RWPE1 (cell line): Measurements from ENCODE around the gene NLN.

Experiments
- CTCF ChIA-PET: fragments of 350-600 bp; sonication (Branson Sonifier 250); formaldehyde crosslinking; extraction: SDS; loops from one replicate; lab custom pipeline; 2021; lab: Yijun Ruan, JAX
- POLR2A ChIA-PET: fragments of 400-600 bp; formaldehyde crosslinking; extraction: SDS; loops from one replicate; lab custom pipeline; 2020; ENCODE audit warnings: antibody characterized with exemption; ENCODE audit not compliant: low non-redundant PET; lab: Yijun Ruan, JAX
- DNase-seq: peaks from one replicate; pipeline ENCODE4 v3.0.0; 2012; ENCODE audit warnings: low spot score
- H3K27ac ChIP-seq: fragments of 450-650 bp; 2 replicates; pipeline ENCODE4 v1.5.1; 2017
- TF ChIP-seq, protein P1 (sequence below): fragments of 450-650 bp; conservative IDR thresholded peaks from 2 replicates; pipeline ENCODE4 v1.5.1; 2017; ENCODE audit warnings: low read depth, mild to moderate bottlenecking

The NLN gene

GRCh38 chr5:65873181-65873750, 151.3 kb downstream of the NLN start:
- TF ChIP-seq, protein P1, sequence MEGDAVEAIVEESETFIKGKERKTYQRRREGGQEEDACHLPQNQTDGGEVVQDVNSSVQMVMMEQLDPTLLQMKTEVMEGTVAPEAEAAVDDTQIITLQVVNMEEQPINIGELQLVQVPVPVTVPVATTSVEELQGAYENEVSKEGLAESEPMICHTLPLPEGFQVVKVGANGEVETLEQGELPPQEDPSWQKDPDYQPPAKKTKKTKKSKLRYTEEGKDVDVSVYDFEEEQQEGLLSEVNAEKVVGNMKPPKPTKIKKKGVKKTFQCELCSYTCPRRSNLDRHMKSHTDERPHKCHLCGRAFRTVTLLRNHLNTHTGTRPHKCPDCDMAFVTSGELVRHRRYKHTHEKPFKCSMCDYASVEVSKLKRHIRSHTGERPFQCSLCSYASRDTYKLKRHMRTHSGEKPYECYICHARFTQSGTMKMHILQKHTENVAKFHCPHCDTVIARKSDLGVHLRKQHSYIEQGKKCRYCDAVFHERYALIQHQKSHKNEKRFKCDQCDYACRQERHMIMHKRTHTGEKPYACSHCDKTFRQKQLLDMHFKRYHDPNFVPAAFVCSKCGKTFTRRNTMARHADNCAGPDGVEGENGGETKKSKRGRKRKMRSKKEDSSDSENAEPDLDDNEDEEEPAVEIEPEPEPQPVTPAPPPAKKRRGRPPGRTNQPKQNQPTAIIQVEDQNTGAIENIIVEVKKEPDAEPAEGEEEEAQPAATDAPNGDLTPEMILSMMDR = no peak
- POLR2A ChIA-PET = no interaction called here
- no peak for DNase-seq
- CTCF ChIA-PET = interaction anchor here (0.7 kb wide), 1 partner anchor 1239 kb away, joined by 5 read pairs; no protein-coding TSS in a partner anchor
- no peak overlapping the region for H3K27ac ChIP-seq

DNA sequence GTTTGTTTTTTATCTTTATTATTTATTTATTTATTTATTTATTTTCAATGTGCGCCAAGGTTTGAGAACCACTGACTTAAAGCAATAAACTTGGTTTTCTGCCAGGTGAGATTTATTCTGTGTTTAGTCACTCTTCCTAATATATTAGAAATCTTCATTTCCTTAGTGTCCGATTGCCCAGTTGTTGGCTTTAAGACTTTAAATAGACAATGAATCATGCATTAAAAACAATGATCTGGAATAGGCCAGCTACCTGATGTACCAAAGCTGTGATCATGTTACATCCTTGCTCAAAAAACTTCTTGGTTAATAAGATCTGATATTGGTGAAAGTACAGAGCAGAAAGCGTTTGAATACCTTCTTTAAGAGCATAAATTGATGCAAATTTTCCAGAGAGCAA, 152.2 kb downstream of the NLN start:
- peak; percentile 76 for DNase-seq
- CTCF ChIA-PET = interaction anchor here (0.6 kb wide), 1 partner anchor 253 kb away, joined by 6 read pairs; no protein-coding TSS in a partner anchor
- TF ChIP-seq, protein P1 = no peak
- no peak overlapping the region for H3K27ac ChIP-seq
- POLR2A ChIA-PET = no interaction called here

DNA sequence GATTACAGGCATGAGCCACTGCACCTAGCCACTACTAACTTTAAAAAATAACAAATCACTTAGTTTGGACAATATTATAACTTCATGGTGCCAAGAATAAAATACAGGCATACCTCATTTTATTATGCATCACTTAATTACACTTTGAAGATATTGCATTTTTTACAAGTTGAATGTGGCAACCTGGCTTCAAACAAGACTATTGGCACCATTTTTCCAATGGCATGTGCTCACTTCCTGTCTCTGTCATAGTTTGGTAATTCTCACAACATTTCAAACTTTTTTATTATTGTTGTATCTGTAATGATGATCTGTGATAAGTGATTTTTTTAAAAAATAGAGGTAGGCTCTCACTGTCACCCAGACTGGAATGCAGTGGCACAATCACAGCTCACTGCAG, 154.5 kb downstream of the NLN start:
- TF ChIP-seq, protein P1 = no peak
- no peak for DNase-seq
- H3K27ac ChIP-seq = no peak overlapping the region
- ChIA-PET POLR2A (no interaction called here), CTCF (interaction anchor here (0.7 kb wide), 2 partner anchors 36 to 355 kb away, joined by 3 read pairs; no protein-coding TSS in a partner anchor)

GRCh38 chr5:65876970-65877369, 155.0 kb downstream of the NLN start:
- ChIA-PET POLR2A (no interaction called here), CTCF (interaction anchor here (0.7 kb wide), 1 partner anchor 35 kb away, joined by 3 read pairs; no protein-coding TSS in a partner anchor)
- TF ChIP-seq, protein P1 = no peak
- no peak overlapping the region for H3K27ac ChIP-seq
- DNase-seq = no peak
